Activated CD8-positive, alpha-beta memory T cell treated with anti-CD3 and anti-CD28 coated beads for 48 hours (primary cell): Measurements from ENCODE around the gene SLIRP.
A peak's percentile ranks its signal among the peaks of the same experiment; 100 is the strongest.
"Not testable (repeated sequence)": the region's sequence is repeated elsewhere in the genome, so short reads cannot be mapped to it uniquely, and the experiment has no call there.

ENCODE experiments used
- DNase-seq, 3 experiments: peaks; one replicate each; pipeline ENCODE4 v3.0.0-alpha.2; 2020; ENCODE audit warnings: low read depth in 2 of 3, low spot score in 2 of 3

SLIRP gene

DNA sequence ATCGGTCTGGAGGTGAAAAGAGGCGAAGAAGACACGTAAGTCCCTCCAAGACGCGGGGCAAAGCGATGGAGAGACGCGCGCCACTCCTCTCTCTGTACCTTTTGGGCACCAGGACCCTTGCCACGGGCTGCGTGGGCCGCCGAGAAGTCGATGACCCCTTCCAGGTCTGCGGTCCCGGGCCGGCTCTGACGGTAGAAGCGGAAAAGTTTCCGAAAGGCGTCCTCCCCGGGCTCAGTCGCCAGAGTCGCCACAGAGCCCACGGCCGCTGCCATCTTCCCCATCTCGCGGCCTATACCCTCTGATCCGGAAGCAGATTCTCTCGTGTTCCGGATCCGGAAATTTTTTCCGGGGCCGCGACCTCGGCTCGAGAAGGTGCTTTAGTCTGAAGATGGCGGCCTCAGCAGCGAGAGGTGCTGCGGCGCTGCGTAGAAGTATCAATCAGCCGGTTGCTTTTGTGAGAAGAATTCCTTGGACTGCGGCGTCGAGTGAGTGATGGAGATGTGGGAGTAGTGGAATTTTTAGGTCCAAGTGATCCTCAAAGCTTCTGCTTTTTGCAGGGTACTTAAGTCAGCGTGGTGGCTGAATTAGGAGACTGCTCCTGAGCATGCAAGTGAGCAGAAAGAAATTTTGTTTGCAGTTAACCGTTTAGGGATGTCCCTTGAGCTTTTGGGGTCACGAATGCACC lies at the start of gene SLIRP, which contains the start of gene ALKBH1:
Gene SLIRP, plus strand, starts transcription at position 380 of the 685 bp plus-strand sequence. Its CDS starts 9 bp downstream, at position 389.
Gene ALKBH1, minus strand, starts transcription at position 300 of the 685 bp plus-strand sequence. Its CDS starts 19 bp downstream, at position 281.
- DNase-seq: peak; percentile 46 to 65 (median 60)

- no peak for DNase-seq
These were observed 48.1 kb upstream of the SLIRP start for GRCh38 chr14:77659831-77660230.

DNA sequence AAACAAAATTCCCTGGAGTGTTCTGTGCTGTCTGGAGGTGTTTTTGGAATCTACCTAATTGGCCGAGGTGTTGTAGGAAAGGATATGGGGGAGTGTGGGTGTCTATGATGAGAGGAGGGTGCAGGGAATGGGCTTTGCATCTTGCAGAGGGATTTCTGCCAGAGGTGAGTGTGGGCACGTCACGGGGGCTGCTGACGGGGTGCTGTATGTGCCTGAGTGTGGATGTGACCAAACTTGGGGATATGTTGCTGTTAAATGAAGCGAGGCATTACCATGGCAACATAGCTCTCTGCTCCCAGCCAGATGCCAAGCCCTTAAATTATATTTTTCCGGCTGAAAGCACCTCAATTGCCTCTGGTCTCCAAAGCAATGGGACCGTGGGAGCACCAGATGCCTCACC lies 47.1 kb upstream of the SLIRP start:
- no peak for DNase-seq

GRCh38 chr14:77661562-77661961 lies 46.3 kb upstream of the SLIRP start:
- DNase-seq: not testable (repeated sequence)

- DNase-seq: no peak
These were observed 44.6 kb upstream of the SLIRP start for GRCh38 chr14:77663293-77663692.

DNA sequence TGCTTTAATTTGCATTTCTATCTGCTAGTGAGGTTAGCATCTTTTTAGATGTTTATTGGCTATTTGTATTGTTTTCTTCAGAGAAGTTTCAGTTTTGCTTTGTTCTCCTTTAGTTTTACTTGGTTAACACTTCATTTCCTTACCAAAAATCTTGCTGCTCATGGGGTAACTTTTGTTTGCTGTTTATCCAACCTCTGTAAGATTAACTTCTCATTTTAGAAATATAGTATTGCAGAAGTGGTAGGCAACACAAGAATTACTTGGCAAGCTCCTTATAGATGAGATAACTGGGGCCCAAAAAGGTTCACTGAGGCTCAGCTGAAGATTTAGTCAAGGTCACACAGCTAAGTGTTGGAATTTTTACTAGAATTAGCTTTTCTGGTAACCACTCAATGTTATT lies 40.6 kb upstream of the SLIRP start:
- DNase-seq: no peak

GRCh38 chr14:77673193-77673592 lies 34.7 kb upstream of the SLIRP start:
- no peak for DNase-seq

GRCh38 chr14:77674931-77675330 lies 33.0 kb upstream of the SLIRP start:
- DNase-seq: no peak

GRCh38 chr14:77681196-77682157 lies 26.4 kb upstream of the SLIRP start:
- DNase-seq: no peak

DNA sequence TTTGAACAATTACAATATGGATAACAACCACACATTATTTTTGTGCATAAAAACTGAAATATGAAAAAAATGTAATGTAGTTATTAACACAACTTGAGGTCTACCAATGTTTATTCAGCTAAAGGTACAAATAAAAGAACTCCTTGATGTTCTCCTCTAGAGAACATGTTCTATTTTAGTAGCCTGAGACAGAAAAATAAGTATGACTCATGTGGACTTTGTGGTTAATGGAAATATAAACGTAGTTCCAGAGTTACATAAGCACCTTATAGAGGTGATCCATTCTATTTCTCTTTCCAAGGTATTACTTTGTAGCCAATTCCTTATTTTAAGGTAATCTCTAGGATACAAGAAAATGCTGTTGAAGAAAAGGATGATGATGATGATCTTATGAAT lies 25.7 kb upstream of the SLIRP start:
- DNase-seq: no peak

DNA sequence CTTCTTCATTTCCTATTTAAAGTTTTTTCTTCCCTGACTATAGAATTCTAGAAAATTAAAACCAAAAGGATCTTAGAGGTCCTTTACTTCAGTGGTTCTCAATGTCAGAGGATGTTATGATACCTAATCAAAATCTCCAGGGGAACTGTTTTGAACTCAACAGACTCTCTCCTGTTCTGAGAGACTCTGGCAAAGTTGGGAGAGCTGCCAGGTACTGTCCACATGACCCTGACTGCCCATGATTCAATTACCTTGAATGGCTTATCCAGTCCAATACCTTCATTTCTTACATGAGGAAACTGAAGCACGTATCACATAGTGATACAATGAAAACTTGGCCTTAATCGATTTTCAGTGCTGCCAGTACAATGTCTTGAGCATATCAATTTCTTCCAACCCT lies 16.6 kb upstream of the SLIRP start:
- no peak for DNase-seq

DNA sequence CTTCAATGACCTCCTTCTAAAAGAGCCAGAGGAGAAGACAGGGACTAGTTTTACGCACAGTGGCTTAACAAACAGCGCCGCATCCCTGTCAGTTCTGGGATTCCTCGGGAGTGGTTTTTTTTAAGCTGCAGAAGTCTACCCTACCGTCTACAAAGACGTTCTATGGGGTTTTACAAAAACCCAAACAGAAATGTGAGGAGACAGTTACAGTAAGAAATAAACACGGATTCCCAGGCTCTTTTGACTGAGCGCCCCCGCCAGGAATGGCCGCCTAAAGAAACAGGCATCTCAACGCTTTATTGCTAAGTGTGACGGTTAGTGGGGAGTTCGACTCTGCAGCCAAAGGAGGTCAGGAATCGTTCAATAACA lies 564 bp upstream of the SLIRP start:
- no peak for DNase-seq

DNA sequence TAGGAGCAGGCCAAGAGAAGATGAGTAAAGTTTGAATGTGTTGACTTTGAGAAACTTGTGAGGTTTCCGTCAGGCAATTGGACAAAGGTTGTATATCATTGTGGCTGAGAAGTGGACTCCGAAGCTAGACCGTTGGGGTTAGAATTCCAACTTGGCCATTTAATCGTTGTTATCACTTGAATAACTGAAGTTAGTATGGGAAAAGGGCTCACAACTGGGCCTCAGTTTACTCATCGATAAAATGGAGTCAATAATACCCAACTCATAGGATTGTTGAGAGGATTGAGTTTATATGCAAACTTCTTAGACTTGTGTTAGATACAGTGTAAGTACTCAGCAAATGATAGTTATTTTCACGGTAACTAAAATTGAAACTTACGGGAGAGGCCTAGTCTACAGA lies 846 bp downstream of the SLIRP start:
- no peak for DNase-seq

GRCh38 chr14:77709412-77709811 lies 1.5 kb downstream of the SLIRP start:
- DNase-seq: no peak

DNA sequence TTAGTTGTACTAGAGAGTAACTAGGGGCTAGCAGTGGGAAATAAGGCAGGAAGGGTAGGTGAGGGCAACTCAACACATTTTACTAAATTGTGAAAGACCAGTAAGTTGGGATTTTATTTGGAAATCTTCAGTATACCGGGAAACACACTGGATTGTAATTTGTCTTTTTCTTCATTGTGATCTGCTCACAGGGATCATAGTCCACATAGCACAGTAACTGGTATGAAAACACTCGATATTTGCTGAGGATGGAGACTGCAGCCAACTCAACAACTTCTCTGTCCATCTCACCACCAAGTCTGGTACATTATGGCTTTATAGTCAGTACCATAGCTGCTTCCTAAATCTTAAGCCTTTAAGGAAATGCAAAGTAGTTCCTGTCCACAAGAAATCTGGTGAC lies 2.5 kb downstream of the SLIRP start:
- no peak for DNase-seq

DNA sequence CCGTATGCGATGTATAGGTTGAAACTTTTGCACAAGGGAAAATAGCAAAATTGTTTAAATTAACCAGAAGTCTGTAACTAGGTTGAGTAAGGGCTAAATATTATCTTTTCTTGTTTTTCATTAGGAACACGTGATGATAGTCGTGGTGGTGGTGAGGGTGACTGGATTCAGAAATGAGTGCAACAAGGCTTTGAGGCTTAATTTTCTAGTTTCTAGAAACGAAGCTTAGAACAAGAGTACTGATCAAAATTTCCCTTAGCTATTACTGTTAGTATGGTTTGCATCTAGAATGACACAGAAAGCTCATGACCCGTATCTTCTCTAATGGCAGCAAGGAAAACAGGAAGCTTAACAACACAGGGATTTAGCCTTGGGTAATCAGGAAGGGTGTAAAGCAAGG lies 7.0 kb downstream of the SLIRP start:
- DNase-seq: no peak

DNA sequence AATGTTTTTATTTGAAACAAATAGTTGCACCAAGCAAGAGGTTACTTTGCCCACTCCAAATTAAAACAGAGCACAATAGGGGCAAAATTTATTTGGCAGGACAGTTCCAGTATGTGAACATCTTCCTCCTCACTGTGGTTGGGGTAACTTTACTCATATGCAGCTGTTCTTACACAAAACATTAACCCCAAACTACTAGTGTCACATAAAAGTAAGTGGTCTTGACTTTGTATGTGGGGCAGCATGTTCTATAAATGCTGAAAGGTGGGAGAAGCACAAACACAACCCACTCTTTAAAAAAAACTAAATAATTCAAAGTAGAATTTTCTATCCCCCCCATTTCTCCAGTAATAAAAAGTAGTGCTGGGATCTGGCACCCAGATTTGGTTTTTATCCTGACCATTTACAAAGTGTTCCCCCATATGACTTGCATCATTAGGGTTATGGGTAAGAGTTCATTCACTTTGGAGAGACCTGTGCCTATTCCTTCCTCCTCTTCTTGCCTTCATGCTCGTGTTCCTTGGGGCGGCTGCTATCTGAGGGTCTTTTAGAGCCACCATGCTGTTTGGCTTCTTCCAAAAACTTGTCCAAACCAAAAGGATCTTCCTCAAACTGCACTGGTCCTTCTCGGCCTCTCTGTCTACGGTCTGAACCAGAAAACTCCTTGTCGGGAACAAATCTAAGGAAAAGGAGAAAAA lies 9.9 kb downstream of the SLIRP start:
- no peak for DNase-seq

- no peak for DNase-seq
These were observed 13.5 kb downstream of the SLIRP start for GRCh38 chr14:77721437-77721836.

DNA sequence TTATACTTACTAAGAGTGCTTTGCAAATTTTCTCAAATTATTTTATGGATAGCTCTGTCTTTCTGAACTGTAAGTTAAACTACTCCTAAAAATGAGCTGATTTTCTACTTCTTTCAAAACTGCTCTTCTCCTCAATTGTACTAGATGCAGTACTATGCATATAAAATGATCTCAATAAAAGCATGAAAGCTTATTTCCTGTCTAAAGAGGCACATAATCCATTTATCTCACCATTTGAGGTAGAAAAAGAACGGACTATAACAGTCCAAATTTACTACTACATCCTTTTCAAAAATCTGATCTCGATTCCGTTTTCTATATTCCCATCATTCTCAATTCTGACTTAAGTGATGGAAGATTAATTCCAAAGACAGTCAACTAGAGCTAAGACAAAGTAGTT lies 14.4 kb downstream of the SLIRP start:
- DNase-seq: no peak

GRCh38 chr14:77730976-77731497 lies 23.1 kb downstream of the SLIRP start:
- DNase-seq: no peak

GRCh38 chr14:77738559-77739250 lies 30.8 kb downstream of the SLIRP start:
- DNase-seq: no peak
